Stomach (tissue), 4 donors: ENCODE data around the gene ZNF469.

Experiments
- POLR2AphosphoS5 ChIP-seq, 3 donors: sonication (generic); formaldehyde crosslinking; IDR thresholded peaks; one replicate each; pipeline ENCODE4 v1.6.1; 2016; ENCODE audit warnings: antibody characterized with exemption in 3 of 3
- TF ChIP-seq, protein P1 (sequence below), 7 experiments: fragments of 450-650 bp in 4 of 7; fragments of 200-600 bp in 3 of 7; sonication (generic) in 3 of 7; IDR thresholded peaks; one replicate each; pipeline ENCODE4 v1.5.1; 2016 to 2019; ENCODE audit warnings: antibody characterized with exemption in 7 of 7, control low read depth in 2 of 7, mild to moderate bottlenecking in 1 of 7

DNA sequence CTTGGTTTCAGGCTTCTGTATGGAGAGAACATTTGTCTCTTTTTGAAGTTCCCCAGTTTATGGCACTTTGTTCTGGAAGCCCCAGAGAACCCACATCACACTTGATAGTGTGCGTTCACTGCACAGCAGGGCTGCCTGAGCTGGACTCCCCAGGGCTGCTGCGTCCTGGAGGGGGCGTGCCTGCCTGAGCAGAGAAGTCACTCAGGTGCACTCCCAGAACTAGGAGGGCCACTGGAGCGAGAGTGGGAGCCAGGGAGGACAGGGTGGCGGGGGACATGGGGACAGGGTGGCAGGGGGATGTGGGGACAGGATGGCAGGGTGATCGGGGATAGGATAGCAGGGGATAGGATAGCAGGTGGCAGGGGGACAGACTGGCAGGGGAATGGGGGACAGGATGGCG lies 43.9 kb upstream of the ZNF469 start:
- TF ChIP-seq, protein P1, sequence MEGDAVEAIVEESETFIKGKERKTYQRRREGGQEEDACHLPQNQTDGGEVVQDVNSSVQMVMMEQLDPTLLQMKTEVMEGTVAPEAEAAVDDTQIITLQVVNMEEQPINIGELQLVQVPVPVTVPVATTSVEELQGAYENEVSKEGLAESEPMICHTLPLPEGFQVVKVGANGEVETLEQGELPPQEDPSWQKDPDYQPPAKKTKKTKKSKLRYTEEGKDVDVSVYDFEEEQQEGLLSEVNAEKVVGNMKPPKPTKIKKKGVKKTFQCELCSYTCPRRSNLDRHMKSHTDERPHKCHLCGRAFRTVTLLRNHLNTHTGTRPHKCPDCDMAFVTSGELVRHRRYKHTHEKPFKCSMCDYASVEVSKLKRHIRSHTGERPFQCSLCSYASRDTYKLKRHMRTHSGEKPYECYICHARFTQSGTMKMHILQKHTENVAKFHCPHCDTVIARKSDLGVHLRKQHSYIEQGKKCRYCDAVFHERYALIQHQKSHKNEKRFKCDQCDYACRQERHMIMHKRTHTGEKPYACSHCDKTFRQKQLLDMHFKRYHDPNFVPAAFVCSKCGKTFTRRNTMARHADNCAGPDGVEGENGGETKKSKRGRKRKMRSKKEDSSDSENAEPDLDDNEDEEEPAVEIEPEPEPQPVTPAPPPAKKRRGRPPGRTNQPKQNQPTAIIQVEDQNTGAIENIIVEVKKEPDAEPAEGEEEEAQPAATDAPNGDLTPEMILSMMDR (IDR thresholded peaks at IDR 0.05), result no peak
- TF ChIP-seq POLR2AphosphoS5 (IDR thresholded peaks at IDR 0.05), result no peak
